Hepatic stellate cell (primary cell): ENCODE measurements around the gene STX1A.
"Not testable (repeated sequence)": the region's sequence is repeated elsewhere in the genome, so short reads cannot be mapped to it uniquely, and the experiment has no call there.

Experiments used
- DNase-seq: peaks from one replicate; pipeline ENCODE4 v3.0.0; 2011; ENCODE audit warnings: low spot score

The STX1A gene

GRCh38 chr7:73735528-73735905 is 16.0 kb upstream of the STX1A start:
- DNase-seq, result no peak

- peak; percentile 84 for DNase-seq
Observed at GRCh38 chr7:73734619-73735527, 15.4 kb upstream of the STX1A start.

DNA sequence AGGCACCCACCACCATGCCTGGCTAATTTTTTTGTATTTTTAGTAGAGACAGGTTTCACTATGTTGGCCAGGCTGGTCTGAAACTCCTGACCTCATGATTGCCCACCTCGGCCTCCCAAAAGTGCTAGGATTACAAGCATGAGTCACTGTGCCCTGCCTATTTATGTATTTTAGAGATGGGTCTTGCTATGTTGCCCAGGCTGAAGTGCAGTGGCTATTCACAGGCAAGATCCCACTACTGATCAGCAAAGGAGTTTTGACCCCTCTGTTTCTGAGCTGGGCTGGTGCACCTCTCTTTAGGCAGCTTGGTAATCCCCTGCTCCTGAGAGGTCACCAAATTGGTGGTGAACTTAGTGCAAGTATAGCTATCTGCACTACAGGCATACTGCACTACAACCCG is 12.9 kb upstream of the STX1A start:
- DNase-seq, result no peak

- DNase-seq, result no peak
Observed at GRCh38 chr7:73730485-73730884, 11.0 kb upstream of the STX1A start.

DNA sequence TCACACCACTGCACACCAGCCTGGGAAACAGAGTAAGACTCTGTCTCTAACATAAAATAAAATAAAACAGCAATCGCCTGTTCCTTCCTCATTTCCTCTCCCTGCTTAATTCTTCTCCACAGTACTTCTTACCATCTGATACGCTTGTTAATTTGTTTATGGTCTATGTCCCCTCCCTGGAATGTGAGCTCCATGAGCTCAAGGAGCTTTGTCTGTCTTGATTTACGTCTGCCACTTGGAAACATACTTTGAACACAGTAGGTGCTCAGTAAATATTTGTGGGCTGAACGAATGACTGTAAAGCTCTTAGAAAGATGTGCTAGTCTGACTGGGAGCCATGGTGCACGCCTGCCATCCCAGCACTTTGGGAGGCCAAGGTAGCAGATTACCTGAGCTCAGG is 9.1 kb upstream of the STX1A start:
- DNase-seq, result no peak

DNA sequence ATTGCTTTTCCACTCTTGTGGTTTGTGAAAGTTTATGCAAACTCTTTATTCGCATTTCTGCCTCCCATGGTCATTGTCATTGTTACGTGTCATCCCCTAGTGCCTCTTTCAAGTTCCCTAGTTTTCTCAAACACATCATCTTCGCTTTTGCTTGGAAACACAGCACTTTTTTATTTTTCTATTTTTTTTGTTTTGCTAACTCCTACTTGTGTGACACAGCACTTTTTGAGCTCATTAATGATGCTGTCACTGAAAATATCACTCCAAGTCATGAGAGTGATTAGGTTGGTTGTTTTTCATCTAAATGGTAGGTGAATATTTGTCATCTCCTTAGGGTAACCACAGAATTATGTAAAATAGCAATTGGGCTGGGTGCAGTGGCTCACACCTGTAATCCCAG is 8.5 kb upstream of the STX1A start:
- no peak for DNase-seq

GRCh38 chr7:73726083-73726466 is 6.6 kb upstream of the STX1A start:
- DNase-seq, result no peak

DNA sequence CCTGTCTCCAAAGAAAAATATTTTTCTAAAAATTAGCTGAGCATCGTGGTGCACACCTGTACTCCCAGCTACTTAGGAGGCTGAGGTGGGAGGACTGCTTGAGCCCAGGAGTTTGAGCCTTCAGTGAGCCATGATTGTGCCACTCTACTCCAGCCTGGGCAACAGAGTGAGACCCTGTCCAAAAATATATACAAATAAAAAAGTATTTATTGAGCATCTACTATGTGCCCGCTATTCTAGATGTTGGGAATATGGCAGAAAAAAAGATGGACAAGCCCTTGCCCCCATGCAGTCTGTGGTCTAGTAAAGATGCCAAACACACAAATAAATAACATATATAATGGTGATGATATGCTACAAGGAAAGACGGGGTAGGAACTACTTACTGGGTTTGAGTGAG is 4.3 kb upstream of the STX1A start:
- DNase-seq, result no peak

DNA sequence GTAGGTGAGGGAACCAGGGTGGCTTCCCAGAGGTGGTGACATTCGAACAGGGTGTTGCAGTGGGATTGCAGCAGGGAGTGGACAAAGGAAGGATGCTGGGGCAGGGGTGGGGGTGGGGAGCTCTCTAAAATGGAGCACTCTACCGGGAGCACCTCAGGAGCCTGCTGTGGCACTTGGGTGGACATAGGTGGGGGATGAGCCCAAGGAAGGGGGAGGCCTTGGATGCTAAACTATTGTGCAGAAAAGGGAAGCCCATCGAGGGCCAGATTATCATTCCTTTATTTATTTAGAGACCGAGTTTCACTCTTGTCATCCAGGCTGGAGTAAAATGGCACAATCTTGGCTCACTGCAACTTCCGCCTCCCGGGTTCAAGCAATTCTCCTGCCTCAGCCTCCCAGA is 3.3 kb upstream of the STX1A start:
- no peak for DNase-seq

DNA sequence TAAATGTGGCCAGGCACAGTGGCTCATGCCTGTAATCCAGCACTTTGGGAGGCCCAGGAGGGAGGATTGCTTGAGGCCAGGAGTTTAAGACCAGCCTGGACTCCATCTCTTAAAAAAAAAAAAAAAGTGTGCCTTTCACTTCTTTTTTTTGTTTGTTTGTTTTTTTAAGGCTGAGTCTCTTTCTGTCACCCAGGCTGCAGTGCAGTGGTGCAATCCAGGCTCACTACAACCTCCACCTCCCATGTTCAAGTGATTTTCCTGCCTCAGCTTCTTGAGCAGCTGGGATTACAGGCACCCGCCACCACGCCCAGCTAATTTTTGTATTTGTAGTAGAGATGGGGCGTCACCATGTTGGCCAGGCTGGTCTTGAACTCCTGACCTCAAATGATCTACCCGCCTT is 2.7 kb upstream of the STX1A start:
- not testable (repeated sequence) for DNase-seq

- no peak for DNase-seq
Observed at GRCh38 chr7:73721377-73721817, 1.9 kb upstream of the STX1A start.

DNA sequence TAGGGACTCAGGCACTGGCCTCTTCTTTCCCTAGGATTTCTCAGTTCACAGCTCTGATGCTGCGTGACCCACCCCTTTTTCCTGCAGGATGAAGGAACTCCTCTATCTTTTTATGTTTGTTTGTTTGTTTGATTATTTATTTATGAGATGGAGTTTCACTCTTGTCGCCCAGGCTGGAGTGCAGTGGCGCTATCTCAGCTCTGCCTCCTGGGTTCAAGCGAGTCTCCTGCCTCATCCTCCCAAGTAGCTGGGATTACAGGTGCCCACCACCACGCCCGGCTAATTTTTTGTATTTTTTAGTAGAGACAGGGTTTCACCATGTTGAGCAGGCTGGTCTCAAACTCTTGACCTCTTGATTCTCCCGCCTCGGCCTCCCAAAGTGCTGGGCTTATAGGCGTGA is 974 bp upstream of the STX1A start:
- DNase-seq, result not testable (repeated sequence)

DNA sequence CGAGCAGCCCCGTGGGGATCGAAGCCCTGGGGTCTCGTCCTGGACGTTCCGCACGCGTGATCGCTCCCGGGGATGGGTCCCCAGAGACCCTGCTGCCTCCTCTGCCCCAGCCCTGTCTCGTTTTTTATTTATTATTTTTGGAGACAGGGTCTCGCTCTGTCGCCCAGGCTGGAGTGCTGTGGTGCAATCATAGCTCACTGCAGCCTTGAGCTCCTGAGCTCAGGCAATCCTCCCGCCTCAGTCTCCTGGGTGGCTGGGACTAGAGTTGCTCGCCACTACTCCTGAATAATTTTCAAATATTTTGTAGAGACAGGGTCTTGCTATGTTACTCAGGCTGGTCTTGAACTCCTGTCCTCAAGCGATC is 319 bp upstream of the STX1A start:
- DNase-seq, result no peak

GRCh38 chr7:73718438-73718881 is 1.0 kb downstream of the STX1A start:
- peak; percentile 59 for DNase-seq

DNA sequence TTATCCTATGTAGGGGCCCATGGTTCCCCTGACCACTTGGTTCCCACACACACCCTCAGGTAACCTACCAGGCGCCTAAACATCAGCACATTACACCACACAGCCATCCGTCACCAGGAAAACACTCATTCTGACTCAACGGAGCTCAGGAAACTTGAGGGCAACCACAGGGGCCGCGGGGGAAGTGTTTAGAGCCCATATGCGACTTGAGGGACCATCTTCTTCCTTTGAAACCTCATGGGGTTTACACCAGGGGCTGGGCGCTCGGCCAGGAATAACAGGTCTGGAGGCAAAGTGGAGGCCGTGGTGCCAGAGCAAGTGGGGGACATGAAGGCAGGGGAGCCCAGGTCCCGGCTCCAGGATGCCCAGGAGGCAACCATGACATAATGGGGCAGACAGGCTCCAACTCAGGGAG is 1.5 kb downstream of the STX1A start:
- peak; percentile 87 for DNase-seq

GRCh38 chr7:73717025-73717807 is 2.3 kb downstream of the STX1A start:
- no peak for DNase-seq

GRCh38 chr7:73716318-73716890 is 3.1 kb downstream of the STX1A start:
- no peak for DNase-seq

DNA sequence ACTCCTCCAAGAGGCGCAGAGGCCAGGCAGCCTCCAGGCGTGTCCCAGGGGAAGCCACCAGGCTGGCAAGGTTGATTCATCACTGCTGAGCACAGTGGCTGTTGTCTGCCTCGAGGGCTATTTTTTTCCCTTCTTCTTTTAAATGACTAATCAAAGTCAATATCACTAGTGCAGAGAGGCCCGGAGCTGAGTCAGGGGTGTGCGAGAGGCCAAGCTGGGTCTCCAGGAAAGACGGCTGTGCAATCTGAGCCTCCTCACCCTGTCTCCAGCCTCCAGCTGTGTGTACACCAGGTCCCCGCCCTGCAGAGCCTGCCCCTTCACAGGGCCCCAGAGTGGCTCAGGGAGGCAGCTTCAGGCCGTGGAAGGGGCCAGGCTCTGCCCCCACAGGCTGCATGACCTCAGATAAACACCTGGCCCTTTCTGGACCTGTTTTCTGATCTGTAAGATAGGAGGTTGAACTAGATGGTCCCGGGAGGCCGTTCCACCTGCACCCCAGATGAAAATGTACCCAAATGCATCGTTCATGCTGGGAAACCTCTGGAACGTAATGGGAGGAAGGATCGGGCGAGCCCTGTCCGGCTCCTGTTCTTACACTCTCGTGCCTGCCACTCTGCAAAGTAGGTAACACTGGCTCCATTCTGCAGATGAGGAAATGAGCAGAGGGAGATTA is 3.7 kb downstream of the STX1A start:
- DNase-seq, result peak; percentile 97

DNA sequence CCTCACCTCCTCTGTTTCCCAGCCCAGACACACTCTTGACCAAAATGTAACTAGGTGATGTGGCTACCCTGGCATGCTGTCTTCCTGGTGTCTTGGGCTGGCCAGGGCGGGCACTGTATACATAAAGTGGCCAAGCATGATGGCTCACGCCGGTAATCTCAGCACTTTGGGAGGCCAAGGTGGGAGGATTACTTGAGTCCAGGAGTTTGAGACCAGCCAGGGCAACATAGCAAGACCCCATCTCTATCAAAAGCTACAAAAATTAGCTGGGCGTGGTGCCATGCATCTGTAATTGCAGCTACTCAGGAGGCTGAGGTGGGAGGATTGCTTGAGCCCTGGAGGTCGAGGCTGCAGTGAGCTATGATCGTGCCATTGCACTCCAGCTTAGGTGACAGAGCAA is 6.2 kb downstream of the STX1A start:
- DNase-seq, result not testable (repeated sequence)

DNA sequence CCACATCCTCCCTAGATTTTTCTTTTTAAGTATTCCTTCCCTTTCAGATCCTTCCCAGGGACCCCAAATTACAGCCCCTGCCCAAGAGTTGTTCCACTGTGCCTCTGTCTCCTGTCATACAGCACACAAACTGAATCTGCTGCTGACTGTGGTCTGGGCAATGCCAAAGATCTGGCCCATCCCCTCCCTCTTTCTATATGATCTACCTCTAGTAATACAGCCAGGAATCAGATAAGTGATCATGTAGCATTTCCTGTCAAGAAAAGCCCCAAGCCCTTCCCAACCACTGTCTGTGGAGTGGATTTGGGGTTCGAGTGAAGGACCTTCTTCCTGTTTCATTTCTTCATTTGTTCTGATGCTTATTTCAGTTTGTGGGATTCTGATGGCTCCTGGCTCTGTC is 6.7 kb downstream of the STX1A start:
- no peak for DNase-seq

- no peak for DNase-seq
Observed at GRCh38 chr7:73708961-73709549, 10.4 kb downstream of the STX1A start.

GRCh38 chr7:73707045-73707631 is 12.3 kb downstream of the STX1A start:
- no peak for DNase-seq
